Measurements from ENCODE around the gene NEDD8.

The NEDD8 gene

GRCh38 chr14:24255438-24255837 is 23.3 kb upstream of the NEDD8 start:
- TF ChIP-seq CTCF (IDR thresholded peaks at IDR 0.05; ENCODE audit: insufficient read depth, low read depth, low read length, missing control alignments) = no peak
- H3K4me3 ChIP-seq (ENCODE audit: low read length) = no peak overlapping the region
- no peak for DNase-seq (ENCODE audit: low read depth)

- TF ChIP-seq CTCF (IDR thresholded peaks at IDR 0.05; ENCODE audit: insufficient read depth, low read depth, low read length, missing control alignments) = no peak
- no peak for DNase-seq (ENCODE audit: low read depth)
- H3K4me3 ChIP-seq (ENCODE audit: low read length) = no peak overlapping the region
Measured at GRCh38 chr14:24254630-24255392, 22.6 kb upstream of the NEDD8 start.

GRCh38 chr14:24253936-24254335 is 21.8 kb upstream of the NEDD8 start:
- TF ChIP-seq CTCF (IDR thresholded peaks at IDR 0.05; ENCODE audit: insufficient read depth, low read depth, low read length, missing control alignments) = no peak
- H3K4me3 ChIP-seq (ENCODE audit: low read length) = no peak overlapping the region
- DNase-seq (ENCODE audit: low read depth) = no peak

- TF ChIP-seq CTCF (IDR thresholded peaks at IDR 0.05; ENCODE audit: insufficient read depth, low read depth, low read length, missing control alignments) = no peak
- H3K4me3 ChIP-seq (ENCODE audit: low read length) = no peak overlapping the region
Measured at GRCh38 chr14:24252289-24253124, 20.3 kb upstream of the NEDD8 start.

GRCh38 chr14:24251880-24252288 is 19.7 kb upstream of the NEDD8 start:
- peak; percentile 39 for DNase-seq (ENCODE audit: low read depth)
- no peak for TF ChIP-seq CTCF (IDR thresholded peaks at IDR 0.05; ENCODE audit: insufficient read depth, low read depth, low read length, missing control alignments)
- H3K4me3 ChIP-seq (ENCODE audit: low read length) = no peak overlapping the region

More at GRCh38 chr14:24252289-24253124, 20.3 kb upstream of the NEDD8 start:
- no peak for DNase-seq (ENCODE audit: low read depth)

- no peak overlapping the region for H3K4me3 ChIP-seq (ENCODE audit: low read length)
- DNase-seq (ENCODE audit: low read depth) = no peak
- no peak for TF ChIP-seq CTCF (IDR thresholded peaks at IDR 0.05; ENCODE audit: insufficient read depth, low read depth, low read length, missing control alignments)
Measured at GRCh38 chr14:24250354-24250753, 18.2 kb upstream of the NEDD8 start.

Data from epithelial cell of esophagus (primary cell).